CD4-positive, alpha-beta T cell treated with Interleukin-10 for 1 hour (primary cell): ENCODE data around the gene STK36.

Source experiments
- DNase-seq: peaks from one replicate; pipeline ENCODE4 v3.0.0-alpha.2; 2020

Gene STK36

GRCh38 chr2:218721934-218722333 is 50.0 kb downstream of the STK36 start:
- no peak for DNase-seq

GRCh38 chr2:218722419-218722818 is 50.5 kb downstream of the STK36 start:
- no peak for DNase-seq

- no peak for DNase-seq
Observed at GRCh38 chr2:218722876-218723785, 51.2 kb downstream of the STK36 start.

GRCh38 chr2:218726004-218726574 is 54.2 kb downstream of the STK36 start:
- DNase-seq: no peak

- peak; percentile 8 for DNase-seq
Observed at GRCh38 chr2:218727502-218728165, 55.7 kb downstream of the STK36 start.

- DNase-seq: no peak
Observed at GRCh38 chr2:218729640-218730039, 57.8 kb downstream of the STK36 start.

GRCh38 chr2:218732052-218732760 is 60.3 kb downstream of the STK36 start:
- no peak for DNase-seq

- no peak for DNase-seq
Observed at GRCh38 chr2:218732761-218733158, 60.9 kb downstream of the STK36 start.

GRCh38 chr2:218733171-218734021 is 61.5 kb downstream of the STK36 start:
- peak; percentile 22 for DNase-seq

- no peak for DNase-seq
Observed at GRCh38 chr2:218734190-218734975, 62.5 kb downstream of the STK36 start.

GRCh38 chr2:218736531-218736930 is 64.6 kb downstream of the STK36 start:
- no peak for DNase-seq

- DNase-seq: no peak
Observed at GRCh38 chr2:218743068-218743467, 71.2 kb downstream of the STK36 start.

- DNase-seq: no peak
Observed at GRCh38 chr2:218744615-218745014, 72.7 kb downstream of the STK36 start.

- peak; percentile 4 for DNase-seq
Observed at GRCh38 chr2:218745160-218745558, 73.3 kb downstream of the STK36 start.

- DNase-seq: no peak
Observed at GRCh38 chr2:218745559-218746469, 73.9 kb downstream of the STK36 start.

- no peak for DNase-seq
Observed at GRCh38 chr2:218746470-218746795, 74.5 kb downstream of the STK36 start.

GRCh38 chr2:218746960-218747359 is 75.1 kb downstream of the STK36 start:
- no peak for DNase-seq

- DNase-seq: no peak
Observed at GRCh38 chr2:218748741-218749441, 77.0 kb downstream of the STK36 start.
